ENCODE data around the gene AMDHD1.

GRCh38 chr12:95972832-95973456 is 29.8 kb downstream of the AMDHD1 start:
- TF ChIP-seq CTCF (optimal IDR thresholded peaks at IDR 0.05 in 1 of 3, IDR thresholded peaks at IDR 0.05 in 1 of 3, conservative IDR thresholded peaks at IDR 0.05 in 1 of 3; ENCODE audit: extremely low read depth in 1 of 3, insufficient read depth in 2 of 3, low read length in 3 of 3): no peak
- TF ChIP-seq EZH2 (IDR thresholded peaks at IDR 0.05; ENCODE audit: low read length): no peak

Data from keratinocyte (primary cell).